Omental fat pad (tissue), 4 donors: ENCODE measurements around the gene MPDZ. TPM values are rescaled to one million over a fixed set of nuclear protein-coding genes. Genes with fewer than 3 reads are reported as not detected.

Experiments
- ATAC-seq: fragments of 150-250 bp; one replicate; pipeline ENCODE4 v1.9.1; 2016; ENCODE audit warnings: mild to moderate bottlenecking, moderate library complexity; ENCODE audit not compliant: low FRiP score
- DNase-seq: peaks from one replicate; pipeline ENCODE4 v3.0.0-alpha.2; 2019; ENCODE audit warnings: low spot score
- total RNA-seq, 4 donors: library from RNA; depleted of rRNA; stranded (reverse); fragments of >200 nt; gene quantifications; one replicate each; pipeline ENCODE4 v1.1.0, GENCODE V29; 2016
- TF ChIP-seq, protein P1 (sequence below), 3 donors: fragments of 450-650 bp; IDR thresholded peaks; one replicate each; pipeline ENCODE4 v1.5.1; 2016 to 2017; ENCODE audit warnings: antibody characterized with exemption in 3 of 3, mild to moderate bottlenecking in 3 of 3, moderate library complexity in 2 of 3

Gene MPDZ
- total RNA-seq, 4 donors from 2014 or later = 41.6 to 90.6 (median 77.3) TPM

GRCh38 chr9:13173553-13173952, 105.9 kb downstream of the MPDZ start:
- TF ChIP-seq, protein P1, sequence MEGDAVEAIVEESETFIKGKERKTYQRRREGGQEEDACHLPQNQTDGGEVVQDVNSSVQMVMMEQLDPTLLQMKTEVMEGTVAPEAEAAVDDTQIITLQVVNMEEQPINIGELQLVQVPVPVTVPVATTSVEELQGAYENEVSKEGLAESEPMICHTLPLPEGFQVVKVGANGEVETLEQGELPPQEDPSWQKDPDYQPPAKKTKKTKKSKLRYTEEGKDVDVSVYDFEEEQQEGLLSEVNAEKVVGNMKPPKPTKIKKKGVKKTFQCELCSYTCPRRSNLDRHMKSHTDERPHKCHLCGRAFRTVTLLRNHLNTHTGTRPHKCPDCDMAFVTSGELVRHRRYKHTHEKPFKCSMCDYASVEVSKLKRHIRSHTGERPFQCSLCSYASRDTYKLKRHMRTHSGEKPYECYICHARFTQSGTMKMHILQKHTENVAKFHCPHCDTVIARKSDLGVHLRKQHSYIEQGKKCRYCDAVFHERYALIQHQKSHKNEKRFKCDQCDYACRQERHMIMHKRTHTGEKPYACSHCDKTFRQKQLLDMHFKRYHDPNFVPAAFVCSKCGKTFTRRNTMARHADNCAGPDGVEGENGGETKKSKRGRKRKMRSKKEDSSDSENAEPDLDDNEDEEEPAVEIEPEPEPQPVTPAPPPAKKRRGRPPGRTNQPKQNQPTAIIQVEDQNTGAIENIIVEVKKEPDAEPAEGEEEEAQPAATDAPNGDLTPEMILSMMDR (IDR thresholded peaks at IDR 0.05) = no peak
- DNase-seq = no peak
- no peak for ATAC-seq

DNA sequence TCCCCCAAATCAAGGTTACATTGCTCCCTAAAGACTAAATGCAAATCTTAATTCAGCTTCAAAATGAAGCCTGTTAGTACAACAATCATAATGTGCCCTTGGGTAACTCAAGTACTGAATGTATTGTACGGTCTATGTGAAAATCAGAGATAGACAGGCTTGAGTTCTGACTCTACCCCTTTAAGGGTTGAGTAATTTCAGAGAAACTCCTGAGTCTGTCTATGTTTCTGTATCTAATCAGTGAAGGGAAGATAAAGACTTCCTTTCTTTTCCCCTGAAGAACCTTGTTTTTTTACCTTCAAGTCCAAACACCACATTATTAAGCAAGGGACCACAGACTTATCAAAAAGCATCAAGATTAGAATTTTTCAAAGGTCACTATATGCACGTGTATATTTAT, 108.2 kb downstream of the MPDZ start:
- ATAC-seq (peak; percentile 64), DNase-seq (no peak)
- TF ChIP-seq, protein P1 (IDR thresholded peaks at IDR 0.05) = no peak

GRCh38 chr9:13166996-13167395, 112.5 kb downstream of the MPDZ start:
- TF ChIP-seq, protein P1 (IDR thresholded peaks at IDR 0.05) = no peak
- ATAC-seq (no peak), DNase-seq (no peak)

DNA sequence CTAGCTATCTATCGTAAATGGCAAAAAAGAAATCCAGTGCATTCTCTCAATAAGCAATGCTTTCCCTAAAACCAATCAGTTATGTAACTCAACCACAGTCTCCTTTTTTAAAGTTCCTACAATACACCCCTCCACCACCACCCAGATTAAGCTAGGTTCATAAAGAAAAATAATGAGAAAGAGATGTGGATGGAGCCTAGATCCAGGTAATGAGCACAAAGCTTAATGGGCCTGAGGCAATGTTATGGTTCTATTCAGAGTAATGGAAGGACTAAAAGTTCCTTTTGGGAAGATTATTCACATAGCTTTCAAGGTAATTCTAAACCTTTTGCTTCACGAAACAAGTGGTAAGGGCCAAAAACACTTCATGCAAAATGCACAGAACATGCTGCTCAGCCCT, 113.5 kb downstream of the MPDZ start:
- no peak for DNase-seq
- no peak for ATAC-seq
- TF ChIP-seq, protein P1 (IDR thresholded peaks at IDR 0.05) = no peak

- ATAC-seq (no peak), DNase-seq (no peak)
- TF ChIP-seq, protein P1 (IDR thresholded peaks at IDR 0.05) = no peak
These were observed 114.1 kb downstream of the MPDZ start for GRCh38 chr9:13165236-13165945.

GRCh38 chr9:13163946-13164345, 115.5 kb downstream of the MPDZ start:
- DNase-seq (no peak), ATAC-seq (no peak)
- TF ChIP-seq, protein P1 (IDR thresholded peaks at IDR 0.05) = no peak

- TF ChIP-seq, protein P1 (IDR thresholded peaks at IDR 0.05) = no peak
- ATAC-seq (no peak), DNase-seq (no peak)
These were observed 116.2 kb downstream of the MPDZ start for GRCh38 chr9:13163287-13163686.
